ENCODE measurements around the gene ADORA1.

The ADORA1 gene

DNA sequence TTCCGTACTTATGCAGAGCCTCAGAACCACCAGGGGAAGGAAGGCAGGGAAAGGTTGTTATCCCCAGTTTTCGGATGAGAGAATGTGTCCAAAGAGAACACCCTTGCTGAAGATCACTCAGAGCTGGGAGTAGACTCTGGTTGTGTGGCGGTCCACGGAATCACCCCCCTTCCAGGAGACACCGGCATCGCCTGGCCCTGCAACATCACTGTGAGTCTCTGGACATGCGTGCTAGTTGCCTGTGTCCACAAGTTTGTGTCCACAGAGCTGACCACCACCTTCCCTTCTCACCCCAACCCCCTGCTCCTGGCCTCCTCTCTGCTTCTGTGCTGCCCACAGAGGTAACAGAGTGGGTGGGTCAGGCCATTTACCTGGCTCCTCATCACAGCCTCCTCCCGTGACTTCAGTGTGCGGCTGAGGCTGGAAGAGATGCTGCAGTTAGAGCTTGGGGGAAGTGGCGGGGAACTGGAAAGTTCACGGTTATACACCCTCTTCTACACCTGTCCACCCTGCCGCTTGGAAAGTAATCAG, 40.8 kb downstream of the ADORA1 start:
- no peak for TF ChIP-seq CTCF (IDR thresholded peaks at IDR 0.05; ENCODE audit: extremely low read depth, insufficient read depth, missing control alignments)
- in situ Hi-C loops (cut with MboI; ENCODE audit: low pct_unique_long_range_greater_than_20kb, low sequenced_read_pairs, unreplicated experiment): no loop called here
- DNase-seq (ENCODE audit: low spot score): no peak

DNA sequence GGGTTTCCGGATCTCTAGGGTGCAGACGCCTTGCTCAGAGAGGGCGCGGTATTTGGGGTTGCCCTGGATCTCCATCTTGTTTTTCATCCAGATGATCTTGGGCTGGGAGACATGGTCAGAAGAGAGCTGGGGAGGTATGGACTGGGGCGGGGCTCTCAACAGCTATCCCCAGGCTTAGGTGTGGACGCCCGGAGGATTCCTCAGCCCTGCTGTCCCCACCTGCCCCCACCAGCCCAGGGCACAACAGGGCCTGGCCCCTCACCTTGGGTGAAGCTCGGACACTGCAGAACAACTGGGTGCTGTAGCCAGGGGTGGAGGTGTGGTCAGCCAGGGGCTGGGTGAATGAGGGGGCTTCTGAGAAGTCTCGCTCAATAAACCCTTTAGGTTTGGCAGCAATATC, 41.5 kb downstream of the ADORA1 start:
- DNase-seq (ENCODE audit: low spot score): no peak
- no peak for TF ChIP-seq CTCF (IDR thresholded peaks at IDR 0.05; ENCODE audit: extremely low read depth, insufficient read depth, missing control alignments)
- in situ Hi-C loops (cut with MboI; ENCODE audit: low pct_unique_long_range_greater_than_20kb, low sequenced_read_pairs, unreplicated experiment): no loop called here

DNA sequence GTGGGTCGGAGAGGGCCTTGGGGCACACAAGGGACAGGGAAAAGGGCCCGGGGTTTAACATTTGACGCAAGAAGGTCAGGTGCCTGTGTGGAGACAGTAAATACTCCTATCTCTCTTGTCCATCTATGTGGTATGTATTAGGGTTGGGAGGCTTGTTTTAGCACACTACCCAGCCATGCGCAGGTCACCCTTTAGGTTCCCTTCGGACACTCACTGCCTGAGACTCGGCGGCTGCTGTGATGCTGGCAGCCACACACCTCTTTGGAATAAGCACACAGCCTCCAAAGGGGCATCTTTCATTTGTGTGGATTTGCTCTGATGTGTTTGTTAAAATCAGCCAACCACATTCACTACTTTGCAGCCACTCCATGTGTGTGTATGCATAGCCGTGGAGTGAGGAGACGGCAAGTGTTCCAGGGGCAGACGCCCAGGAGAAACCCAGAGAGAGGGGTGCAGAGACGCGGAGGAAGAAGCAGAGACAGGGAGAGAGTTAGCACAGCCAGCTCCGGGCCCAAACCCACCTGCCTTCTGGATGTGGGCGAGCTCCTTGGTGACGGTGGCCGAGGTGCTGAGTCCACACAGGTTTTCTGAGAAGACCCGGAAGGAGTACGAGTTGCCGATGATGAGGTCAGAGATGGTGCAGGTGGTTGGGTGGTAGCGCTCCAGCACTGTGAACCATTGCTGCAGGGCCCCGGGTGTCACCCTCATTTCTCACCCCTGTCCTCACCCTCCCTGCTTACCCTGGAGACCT, 42.4 kb downstream of the ADORA1 start:
- in situ Hi-C loops (cut with MboI; ENCODE audit: low pct_unique_long_range_greater_than_20kb, low sequenced_read_pairs, unreplicated experiment): no loop called here

GRCh38 chr1:203170625-203171330, 43.3 kb downstream of the ADORA1 start:
- TF ChIP-seq CTCF (IDR thresholded peaks at IDR 0.05; ENCODE audit: extremely low read depth, insufficient read depth, missing control alignments): no peak
- in situ Hi-C loops (cut with MboI; ENCODE audit: low pct_unique_long_range_greater_than_20kb, low sequenced_read_pairs, unreplicated experiment): no loop called here
- no peak for DNase-seq (ENCODE audit: low spot score)

More for the DNA sequence above, 42.4 kb downstream of the ADORA1 start:
- TF ChIP-seq CTCF (IDR thresholded peaks at IDR 0.05; ENCODE audit: extremely low read depth, insufficient read depth, missing control alignments): no peak
- no peak for DNase-seq (ENCODE audit: low spot score)

- no peak for DNase-seq (ENCODE audit: low spot score)
- in situ Hi-C loops (cut with MboI; ENCODE audit: low pct_unique_long_range_greater_than_20kb, low sequenced_read_pairs, unreplicated experiment): no loop called here
- TF ChIP-seq CTCF (IDR thresholded peaks at IDR 0.05; ENCODE audit: extremely low read depth, insufficient read depth, missing control alignments): no peak
These were observed 44.0 kb downstream of the ADORA1 start for GRCh38 chr1:203171341-203172183.

Data from GM13977 (cell line).